Gastrocnemius medialis (tissue), 4 donors: ENCODE measurements around the gene CFAP221.

Experiments
- CTCF ChIP-seq, 5 experiments: fragments of 450-650 bp in 3 of 5; fragments of 200-600 bp in 2 of 5; sonication (generic) in 2 of 5; IDR thresholded peaks in 4 of 5; conservative IDR thresholded peaks in 1 of 5; 1 replicate in 4 of 5; 2 replicates in 1 of 5; pipeline ENCODE4 v1.5.1; 2016 to 2019; ENCODE audit warnings: antibody characterized with exemption in 5 of 5, mild to moderate bottlenecking in 3 of 5, moderate library complexity in 3 of 5
- POLR2A ChIP-seq, 2 donors: fragments of 450-650 bp; IDR thresholded peaks; one replicate each; pipeline ENCODE4 v1.6.1; 2017; ENCODE audit warnings: antibody characterized with exemption in 2 of 2, mild to moderate bottlenecking in 2 of 2, moderate library complexity in 2 of 2

- TF ChIP-seq CTCF (IDR thresholded peaks at IDR 0.05 in 4 of 5, conservative IDR thresholded peaks at IDR 0.05 in 1 of 5) (no peak), POLR2A (IDR thresholded peaks at IDR 0.05) (no peak)
These were observed 41.8 kb downstream of the CFAP221 start for GRCh38 chr2:119586085-119586484.
